ENCODE data around the gene GBP2.

DNA sequence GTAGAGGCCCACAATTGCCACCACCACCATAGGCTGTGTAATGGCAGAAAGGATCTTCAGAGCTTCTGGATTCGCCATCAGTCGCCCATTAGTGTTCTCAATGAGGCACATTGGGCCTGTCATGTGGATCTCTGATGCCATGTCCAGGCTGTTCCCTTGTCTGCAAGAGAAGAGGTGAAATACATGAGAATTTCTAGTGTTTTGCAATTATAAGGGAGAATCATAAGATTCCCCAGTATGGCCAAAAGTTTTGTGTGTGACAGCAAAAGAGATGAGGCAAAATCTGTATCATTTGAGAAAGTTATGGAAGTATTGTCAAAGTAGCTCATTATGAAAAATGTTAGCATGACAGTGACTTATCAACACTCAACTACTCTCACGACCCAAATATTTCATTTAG, 62.8 kb downstream of the GBP2 start:
- TF ChIP-seq, protein P1, sequence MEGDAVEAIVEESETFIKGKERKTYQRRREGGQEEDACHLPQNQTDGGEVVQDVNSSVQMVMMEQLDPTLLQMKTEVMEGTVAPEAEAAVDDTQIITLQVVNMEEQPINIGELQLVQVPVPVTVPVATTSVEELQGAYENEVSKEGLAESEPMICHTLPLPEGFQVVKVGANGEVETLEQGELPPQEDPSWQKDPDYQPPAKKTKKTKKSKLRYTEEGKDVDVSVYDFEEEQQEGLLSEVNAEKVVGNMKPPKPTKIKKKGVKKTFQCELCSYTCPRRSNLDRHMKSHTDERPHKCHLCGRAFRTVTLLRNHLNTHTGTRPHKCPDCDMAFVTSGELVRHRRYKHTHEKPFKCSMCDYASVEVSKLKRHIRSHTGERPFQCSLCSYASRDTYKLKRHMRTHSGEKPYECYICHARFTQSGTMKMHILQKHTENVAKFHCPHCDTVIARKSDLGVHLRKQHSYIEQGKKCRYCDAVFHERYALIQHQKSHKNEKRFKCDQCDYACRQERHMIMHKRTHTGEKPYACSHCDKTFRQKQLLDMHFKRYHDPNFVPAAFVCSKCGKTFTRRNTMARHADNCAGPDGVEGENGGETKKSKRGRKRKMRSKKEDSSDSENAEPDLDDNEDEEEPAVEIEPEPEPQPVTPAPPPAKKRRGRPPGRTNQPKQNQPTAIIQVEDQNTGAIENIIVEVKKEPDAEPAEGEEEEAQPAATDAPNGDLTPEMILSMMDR (IDR thresholded peaks at IDR 0.05) = no peak
- no peak for TF ChIP-seq ZFX (IDR thresholded peaks at IDR 0.05; ENCODE audit: borderline replicate concordance)
